PC-9 (cell line): Measurements from ENCODE around the gene ZNF235.

Source experiments
- EZH2 ChIP-seq: fragments of 200-600 bp; sonication (generic); IDR thresholded peaks from 2 replicates; pipeline ENCODE4 v1.8.0; 2017; ENCODE audit warnings: antibody characterized with exemption, low read depth
- TF ChIP-seq, protein P1 (sequence below): fragments of 200-600 bp; sonication (generic); conservative IDR thresholded peaks from 2 replicates; pipeline ENCODE4 v1.6.1; 2017; ENCODE audit warnings: mixed run types, antibody characterized with exemption, mild to moderate bottlenecking, moderate library complexity

DNA sequence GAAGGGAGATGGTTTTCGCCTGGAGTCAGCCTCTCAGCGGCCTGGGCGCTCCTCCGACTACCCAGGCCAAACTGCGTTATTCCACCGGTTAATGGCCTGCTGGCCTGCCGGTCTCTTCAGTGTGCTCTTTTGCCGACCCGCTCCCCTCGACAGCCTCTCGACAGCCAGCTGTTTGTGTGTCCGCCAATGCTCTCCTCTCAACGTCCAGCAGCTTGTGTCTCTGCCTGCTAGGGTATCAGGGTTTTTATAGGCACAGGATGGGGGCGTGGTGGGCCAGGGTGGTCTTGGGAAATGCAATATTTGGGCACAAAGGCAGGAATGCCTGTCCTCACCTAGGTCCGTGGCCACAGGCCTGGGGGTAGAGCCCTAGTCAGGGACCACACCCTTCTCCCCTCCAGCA is 1.5 kb upstream of the ZNF235 start:
- TF ChIP-seq, protein P1, sequence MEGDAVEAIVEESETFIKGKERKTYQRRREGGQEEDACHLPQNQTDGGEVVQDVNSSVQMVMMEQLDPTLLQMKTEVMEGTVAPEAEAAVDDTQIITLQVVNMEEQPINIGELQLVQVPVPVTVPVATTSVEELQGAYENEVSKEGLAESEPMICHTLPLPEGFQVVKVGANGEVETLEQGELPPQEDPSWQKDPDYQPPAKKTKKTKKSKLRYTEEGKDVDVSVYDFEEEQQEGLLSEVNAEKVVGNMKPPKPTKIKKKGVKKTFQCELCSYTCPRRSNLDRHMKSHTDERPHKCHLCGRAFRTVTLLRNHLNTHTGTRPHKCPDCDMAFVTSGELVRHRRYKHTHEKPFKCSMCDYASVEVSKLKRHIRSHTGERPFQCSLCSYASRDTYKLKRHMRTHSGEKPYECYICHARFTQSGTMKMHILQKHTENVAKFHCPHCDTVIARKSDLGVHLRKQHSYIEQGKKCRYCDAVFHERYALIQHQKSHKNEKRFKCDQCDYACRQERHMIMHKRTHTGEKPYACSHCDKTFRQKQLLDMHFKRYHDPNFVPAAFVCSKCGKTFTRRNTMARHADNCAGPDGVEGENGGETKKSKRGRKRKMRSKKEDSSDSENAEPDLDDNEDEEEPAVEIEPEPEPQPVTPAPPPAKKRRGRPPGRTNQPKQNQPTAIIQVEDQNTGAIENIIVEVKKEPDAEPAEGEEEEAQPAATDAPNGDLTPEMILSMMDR, result no peak
- no peak for TF ChIP-seq EZH2
